Osteoblast (primary cell): Measurements from ENCODE around the gene KIAA1217. TPM values are rescaled to one million over a fixed set of nuclear protein-coding genes. Genes with fewer than 3 reads are reported as not detected.

Source experiments
- DNase-seq: peaks from one replicate; pipeline ENCODE4 v3.0.0; 2011; ENCODE audit warnings: low spot score, mixed read lengths; ENCODE audit not compliant: insufficient read length; ENCODE audit errors: missing footprints
- H2AFZ ChIP-seq: 2 replicates; pipeline ENCODE4 v1.6.0; 2011; ENCODE audit warnings: mild to moderate bottlenecking, low read length
- H3K27ac ChIP-seq: 2 replicates; pipeline ENCODE4 v1.5.1; 2011; ENCODE audit warnings: mild to moderate bottlenecking, low read depth, low read length, moderate library complexity
- H3K27me3 ChIP-seq: 2 replicates; pipeline ENCODE4 v1.6.0; 2012; ENCODE audit warnings: mild to moderate bottlenecking, control low read depth, inconsistent platforms, low read length, moderate library complexity; ENCODE audit not compliant: insufficient read depth
- H3K36me3 ChIP-seq: 2 replicates; pipeline ENCODE4 v1.5.1; 2011; ENCODE audit warnings: mild to moderate bottlenecking, low read length, control low read depth, moderate library complexity; ENCODE audit not compliant: insufficient read depth
- H3K4me1 ChIP-seq: 2 replicates; pipeline ENCODE4 v1.5.1; 2011; ENCODE audit warnings: mild to moderate bottlenecking, low read length, control low read depth, moderate library complexity; ENCODE audit not compliant: insufficient read depth
- H3K4me2 ChIP-seq: 2 replicates; pipeline ENCODE4 v1.6.0; 2011; ENCODE audit warnings: mild to moderate bottlenecking, low read length; ENCODE audit not compliant: insufficient read depth
- H3K4me3 ChIP-seq: fragments of 200-600 bp; sonication (generic); 3 replicates; pipeline ENCODE4 v1.5.1; 2012; ENCODE audit warnings: mild to moderate bottlenecking, low read length, inconsistent platforms; ENCODE audit not compliant: insufficient read depth
- H3K79me2 ChIP-seq: 2 replicates; pipeline ENCODE4 v1.6.0; 2012; ENCODE audit warnings: mild to moderate bottlenecking, low read length, control low read depth, inconsistent platforms; ENCODE audit not compliant: insufficient read depth
- H3K9me3 ChIP-seq: 2 replicates; pipeline ENCODE4 v1.5.1; 2011; ENCODE audit warnings: low read depth, low read length, control low read depth
- H4K20me1 ChIP-seq: 2 replicates; pipeline ENCODE4 v1.6.0; 2012; ENCODE audit warnings: mild to moderate bottlenecking, low read length, control low read depth; ENCODE audit not compliant: insufficient read depth
- CTCF ChIP-seq: IDR thresholded peaks from 2 replicates; pipeline ENCODE4 v1.5.1; 2011; ENCODE audit warnings: mild to moderate bottlenecking, low read depth, low read length, moderate library complexity; ENCODE audit errors: extremely low read depth
- total RNA-seq: library from RNA; depleted of rRNA; stranded (reverse); fragments of >200 nt; gene quantifications from 2 replicates; pipeline ENCODE4 v1.2.3, GENCODE V29; 2012

KIAA1217 gene
- total RNA-seq, 1 donor, result 51.0 TPM

- no peaks in the 10 kb centered on the region for H3K27me3 ChIP-seq
- no peak for DNase-seq
- no peak overlapping the region for H3K27ac ChIP-seq
- no peak overlapping the region for H3K4me3 ChIP-seq
- H4K20me1 ChIP-seq, result no peaks in the 10 kb centered on the region
- no peaks in the 10 kb centered on the region for H3K9me3 ChIP-seq
- H3K36me3 ChIP-seq, result no peaks in the 10 kb centered on the region
- H2AFZ ChIP-seq, result no peak overlapping the region
- no peak for TF ChIP-seq CTCF
- no peaks in the 10 kb centered on the region for H3K4me1 ChIP-seq
- no peaks in the 10 kb centered on the region for H3K79me2 ChIP-seq
- no peak overlapping the region for H3K4me2 ChIP-seq
Measured at GRCh38 chr10:24279166-24279565, 70.2 kb downstream of the KIAA1217 start.

- TF ChIP-seq CTCF, result no peak
- H4K20me1 ChIP-seq, result no peaks in the 10 kb centered on the region
- no peak for DNase-seq
Measured at GRCh38 chr10:24287559-24288195, 78.7 kb downstream of the KIAA1217 start.

GRCh38 chr10:24288581-24288980 lies 79.6 kb downstream of the KIAA1217 start:
- no peaks in the 10 kb centered on the region for H3K9me3 ChIP-seq
- H3K4me2 ChIP-seq, result no peak overlapping the region
- no peaks in the 10 kb centered on the region for H3K27me3 ChIP-seq
- no peaks in the 10 kb centered on the region for H3K79me2 ChIP-seq
- no peak overlapping the region for H2AFZ ChIP-seq
- no peak overlapping the region for H3K27ac ChIP-seq
- no peaks in the 10 kb centered on the region for H3K4me1 ChIP-seq
- no peak for TF ChIP-seq CTCF
- no peak overlapping the region for H3K4me3 ChIP-seq
- no peak for DNase-seq
- H3K36me3 ChIP-seq, result no peaks in the 10 kb centered on the region
- no peaks in the 10 kb centered on the region for H4K20me1 ChIP-seq

More at GRCh38 chr10:24287559-24288195, 78.7 kb downstream of the KIAA1217 start:
- no peaks in the 10 kb centered on the region for H3K36me3 ChIP-seq
- no peak overlapping the region for H2AFZ ChIP-seq
- H3K9me3 ChIP-seq, result no peaks in the 10 kb centered on the region
- H3K79me2 ChIP-seq, result no peaks in the 10 kb centered on the region
- H3K27ac ChIP-seq, result no peak overlapping the region
- no peak overlapping the region for H3K4me3 ChIP-seq
- H3K4me2 ChIP-seq, result no peak overlapping the region
- no peaks in the 10 kb centered on the region for H3K4me1 ChIP-seq
- no peaks in the 10 kb centered on the region for H3K27me3 ChIP-seq

- Histone ChIP-seq H3K79me2 (no peaks in the 10 kb centered on the region), H3K4me3 (no peak overlapping the region), H3K9me3 (no peaks in the 10 kb centered on the region), H3K4me2 (no peak overlapping the region), H3K4me1 (no peaks in the 10 kb centered on the region), H3K36me3 (no peaks in the 10 kb centered on the region), H2AFZ (no peak overlapping the region), H3K27ac (no peak overlapping the region), H3K27me3 (no peaks in the 10 kb centered on the region), H4K20me1 (no peaks in the 10 kb centered on the region)
- no peak for DNase-seq
- no peak for TF ChIP-seq CTCF
Measured at GRCh38 chr10:24289235-24289634, 80.3 kb downstream of the KIAA1217 start.
